SK-N-SH treated with all-trans-retinoic acid at 6 μM for 48 hours (cell line): Measurements from ENCODE around the gene PHF20.

Source experiments
- ATAC-seq: fragments of 200-7000 bp; cut with Tn5 transposase; 3 replicates; pipeline ENCODE4 v1.9.1; 2020; ENCODE audit warnings: mild to moderate bottlenecking, moderate library complexity
- ARNTL ChIP-seq: fragments of 450-650 bp; formaldehyde crosslinking; IDR thresholded peaks from 2 replicates; pipeline ENCODE4 v1.5.0; 2020; ENCODE audit warnings: low read depth, mild to moderate bottlenecking, moderate library complexity, borderline replicate concordance
- CSRNP3 ChIP-seq: fragments of 250-450 bp; sonication (Bioruptor Pico); IDR thresholded peaks from 2 replicates; pipeline ENCODE4 v1.5.1; 2021; ENCODE audit warnings: mild to moderate bottlenecking, moderate library complexity
- ESRRG ChIP-seq: fragments of 250-450 bp; sonication (Bioruptor Pico); IDR thresholded peaks from 2 replicates; pipeline ENCODE4 v1.6.1; 2021; ENCODE audit warnings: mild to moderate bottlenecking
- ISL1 ChIP-seq: fragments of 250-450 bp; sonication (Bioruptor Pico); IDR thresholded peaks from 2 replicates; pipeline ENCODE4 v2.1.2; 2022; ENCODE audit warnings: mild to moderate bottlenecking, moderate library complexity
- OSR1 ChIP-seq: fragments of 250-450 bp; sonication (Bioruptor Pico); IDR thresholded peaks from 2 replicates; pipeline ENCODE4 v1.8.0; 2022; ENCODE audit warnings: moderate library complexity, mild to moderate bottlenecking, inconsistent platforms
- PPARA ChIP-seq: fragments of 250-450 bp; sonication (Bioruptor Pico); IDR thresholded peaks from 2 replicates; pipeline ENCODE4 v1.5.0; 2020; ENCODE audit warnings: mild to moderate bottlenecking, borderline replicate concordance
- RARB ChIP-seq: fragments of 250-450 bp; sonication (Bioruptor Pico); IDR thresholded peaks from 2 replicates; pipeline ENCODE4 v1.8.0; 2021; ENCODE audit warnings: mild to moderate bottlenecking, moderate library complexity
- SNAI2 ChIP-seq: fragments of 250-450 bp; sonication (Bioruptor Pico); IDR thresholded peaks from 2 replicates; pipeline ENCODE4 v1.5.0; 2020; ENCODE audit warnings: mild to moderate bottlenecking, moderate library complexity
- TCF4 ChIP-seq: fragments of 250-450 bp; sonication (Bioruptor Pico); IDR thresholded peaks from 2 replicates; pipeline ENCODE4 v1.8.0; 2021; ENCODE audit warnings: mild to moderate bottlenecking, moderate library complexity, borderline replicate concordance
- TSHZ2 ChIP-seq: fragments of 250-450 bp; sonication (Bioruptor Pico); IDR thresholded peaks from 2 replicates; pipeline ENCODE4 v1.5.0; 2020; ENCODE audit warnings: mild to moderate bottlenecking, moderate library complexity
- ZC3H10 ChIP-seq: fragments of 250-450 bp; sonication (Bioruptor Pico); IDR thresholded peaks from 2 replicates; pipeline ENCODE4 v1.5.1; 2021; ENCODE audit warnings: mild to moderate bottlenecking, moderate library complexity
- ZFP3 ChIP-seq: fragments of 250-450 bp; sonication (Bioruptor Pico); IDR thresholded peaks from 2 replicates; pipeline ENCODE4 v1.5.0; 2020; ENCODE audit warnings: mild to moderate bottlenecking, moderate library complexity
- ZFP30 ChIP-seq: fragments of 450-650 bp; formaldehyde crosslinking; IDR thresholded peaks from 2 replicates; pipeline ENCODE4 v1.5.0; 2022; ENCODE audit warnings: mild to moderate bottlenecking, moderate library complexity
- ZNF70 ChIP-seq: fragments of 450-650 bp; formaldehyde crosslinking; IDR thresholded peaks from 2 replicates; pipeline ENCODE4 v1.5.0; 2020; ENCODE audit warnings: mild to moderate bottlenecking, moderate library complexity
- TF ChIP-seq, protein P1 (sequence below): fragments of 250-450 bp; sonication (Bioruptor Pico); IDR thresholded peaks from 2 replicates; pipeline ENCODE4 v1.8.0; 2021; ENCODE audit warnings: low read depth, mild to moderate bottlenecking, moderate library complexity, borderline replicate concordance
- TF ChIP-seq, protein P2 (sequence below): fragments of 250-450 bp; sonication (Bioruptor Pico); IDR thresholded peaks from 2 replicates; pipeline ENCODE4 v1.5.1; 2020; ENCODE audit warnings: low read depth, mild to moderate bottlenecking, moderate library complexity
- TF ChIP-seq, protein P3 (sequence below): fragments of 250-450 bp; sonication (Bioruptor Pico); IDR thresholded peaks from 2 replicates; pipeline ENCODE4 v1.8.0; 2020; ENCODE audit warnings: mild to moderate bottlenecking, moderate library complexity, borderline replicate concordance

The PHF20 gene

DNA sequence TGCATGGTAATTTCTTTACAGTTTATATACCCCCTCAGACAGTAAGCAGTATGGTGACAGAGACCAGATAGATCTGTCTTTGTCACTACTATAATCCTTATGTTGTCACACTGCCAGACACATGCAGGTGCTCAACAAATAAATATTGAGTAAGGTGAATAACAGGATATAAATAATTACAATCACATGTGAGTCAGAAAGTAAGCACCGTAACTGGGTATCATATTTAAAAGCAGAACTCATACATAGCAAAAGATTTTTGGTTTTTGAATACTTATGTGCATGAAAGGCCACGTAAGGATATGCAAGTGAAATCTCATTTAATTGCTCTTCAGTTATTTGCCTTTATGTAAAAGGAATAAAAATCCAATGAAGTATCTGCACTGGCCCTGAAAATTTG, 214.0 kb downstream of the PHF20 start (continued):
- TF ChIP-seq CSRNP3 (CRISPR knock-in tag) (no peak), ISL1 (CRISPR knock-in tag) (no peak), ZC3H10 (CRISPR knock-in tag) (no peak), ZFP3 (no peak), ZNF70 (CRISPR knock-in tag) (no peak)

GRCh38 chr20:35988910-35989463, 217.2 kb downstream of the PHF20 start:
- TF ChIP-seq, protein P1, sequence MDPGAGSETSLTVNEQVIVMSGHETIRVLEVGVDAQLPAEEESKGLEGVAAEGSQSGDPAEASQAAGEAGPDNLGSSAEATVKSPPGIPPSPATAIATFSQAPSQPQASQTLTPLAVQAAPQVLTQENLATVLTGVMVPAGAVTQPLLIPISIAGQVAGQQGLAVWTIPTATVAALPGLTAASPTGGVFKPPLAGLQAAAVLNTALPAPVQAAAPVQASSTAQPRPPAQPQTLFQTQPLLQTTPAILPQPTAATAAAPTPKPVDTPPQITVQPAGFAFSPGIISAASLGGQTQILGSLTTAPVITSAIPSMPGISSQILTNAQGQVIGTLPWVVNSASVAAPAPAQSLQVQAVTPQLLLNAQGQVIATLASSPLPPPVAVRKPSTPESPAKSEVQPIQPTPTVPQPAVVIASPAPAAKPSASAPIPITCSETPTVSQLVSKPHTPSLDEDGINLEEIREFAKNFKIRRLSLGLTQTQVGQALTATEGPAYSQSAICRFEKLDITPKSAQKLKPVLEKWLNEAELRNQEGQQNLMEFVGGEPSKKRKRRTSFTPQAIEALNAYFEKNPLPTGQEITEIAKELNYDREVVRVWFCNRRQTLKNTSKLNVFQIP, result no peak
- no peak for TF ChIP-seq PPARA (CRISPR knock-in tag)
- TF ChIP-seq ZNF70 (CRISPR knock-in tag), result no peak
- TF ChIP-seq OSR1 (CRISPR knock-in tag), result no peak
- no peak for ATAC-seq

DNA sequence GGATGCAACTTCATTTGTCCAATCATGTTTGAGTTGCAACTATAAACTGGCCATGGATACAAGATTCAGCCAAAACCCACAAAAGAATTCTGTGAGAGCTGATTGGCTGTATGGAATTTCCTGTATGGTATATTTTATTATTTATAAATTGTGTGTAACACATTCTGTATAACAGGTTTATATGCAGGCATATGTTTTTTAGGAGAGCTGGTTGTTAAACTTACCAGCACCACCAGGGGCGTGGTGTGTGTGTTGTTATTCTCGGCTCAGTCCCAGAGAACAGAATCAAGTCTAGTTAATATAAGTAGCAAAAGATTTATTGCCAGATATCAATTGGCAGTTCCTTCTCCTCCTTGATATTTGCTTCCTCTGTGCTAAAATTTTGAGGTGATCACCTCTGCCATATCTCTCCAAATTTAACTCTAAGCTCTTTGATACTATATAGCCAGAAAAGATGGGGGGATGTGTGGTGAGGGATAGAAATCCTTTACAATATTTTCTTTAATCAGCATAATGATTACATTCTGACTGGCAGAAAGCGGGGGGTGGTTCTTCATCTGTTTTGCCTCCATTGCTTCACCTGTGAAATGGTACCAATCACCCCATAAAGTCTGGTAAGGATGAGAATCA, 219.4 kb downstream of the PHF20 start:
- TF ChIP-seq TCF4 (no peak), ZFP30 (CRISPR knock-in tag) (no peak), ZNF70 (CRISPR knock-in tag) (no peak), ISL1 (CRISPR knock-in tag) (no peak), PPARA (CRISPR knock-in tag) (no peak), ZFP3 (no peak), SNAI2 (no peak), ARNTL (CRISPR knock-in tag) (no peak), RARB (no peak), TSHZ2 (CRISPR knock-in tag) (no peak), ESRRG (CRISPR knock-in tag) (no peak)
- TF ChIP-seq, protein P2, sequence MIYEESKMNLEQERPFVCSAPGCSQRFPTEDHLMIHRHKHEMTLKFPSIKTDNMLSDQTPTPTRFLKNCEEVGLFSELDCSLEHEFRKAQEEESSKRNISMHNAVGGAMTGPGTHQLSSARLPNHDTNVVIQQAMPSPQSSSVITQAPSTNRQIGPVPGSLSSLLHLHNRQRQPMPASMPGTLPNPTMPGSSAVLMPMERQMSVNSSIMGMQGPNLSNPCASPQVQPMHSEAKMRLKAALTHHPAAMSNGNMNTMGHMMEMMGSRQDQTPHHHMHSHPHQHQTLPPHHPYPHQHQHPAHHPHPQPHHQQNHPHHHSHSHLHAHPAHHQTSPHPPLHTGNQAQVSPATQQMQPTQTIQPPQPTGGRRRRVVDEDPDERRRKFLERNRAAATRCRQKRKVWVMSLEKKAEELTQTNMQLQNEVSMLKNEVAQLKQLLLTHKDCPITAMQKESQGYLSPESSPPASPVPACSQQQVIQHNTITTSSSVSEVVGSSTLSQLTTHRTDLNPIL (CRISPR knock-in tag), result no peak
- TF ChIP-seq, protein P1, result no peak
- TF ChIP-seq, protein P3, sequence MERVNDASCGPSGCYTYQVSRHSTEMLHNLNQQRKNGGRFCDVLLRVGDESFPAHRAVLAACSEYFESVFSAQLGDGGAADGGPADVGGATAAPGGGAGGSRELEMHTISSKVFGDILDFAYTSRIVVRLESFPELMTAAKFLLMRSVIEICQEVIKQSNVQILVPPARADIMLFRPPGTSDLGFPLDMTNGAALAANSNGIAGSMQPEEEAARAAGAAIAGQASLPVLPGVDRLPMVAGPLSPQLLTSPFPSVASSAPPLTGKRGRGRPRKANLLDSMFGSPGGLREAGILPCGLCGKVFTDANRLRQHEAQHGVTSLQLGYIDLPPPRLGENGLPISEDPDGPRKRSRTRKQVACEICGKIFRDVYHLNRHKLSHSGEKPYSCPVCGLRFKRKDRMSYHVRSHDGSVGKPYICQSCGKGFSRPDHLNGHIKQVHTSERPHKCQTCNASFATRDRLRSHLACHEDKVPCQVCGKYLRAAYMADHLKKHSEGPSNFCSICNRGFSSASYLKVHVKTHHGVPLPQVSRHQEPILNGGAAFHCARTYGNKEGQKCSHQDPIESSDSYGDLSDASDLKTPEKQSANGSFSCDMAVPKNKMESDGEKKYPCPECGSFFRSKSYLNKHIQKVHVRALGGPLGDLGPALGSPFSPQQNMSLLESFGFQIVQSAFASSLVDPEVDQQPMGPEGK (CRISPR knock-in tag), result no peak
- peak; percentile 71 for ATAC-seq
